Ovary (tissue), 3 donors: ENCODE measurements around the gene ADAMTS13.

Experiments used
- CTCF ChIP-seq, 3 donors: fragments of 450-650 bp in 2 of 3; fragments of 200-600 bp in 1 of 3; IDR thresholded peaks; one replicate each; pipeline versions ENCODE4 v1.5.1 to v1.8.0; 2016 to 2022; ENCODE audit warnings: antibody characterized with exemption in 3 of 3, mild to moderate bottlenecking in 1 of 3
- EP300 ChIP-seq: sonication (generic); formaldehyde crosslinking; IDR thresholded peaks from one replicate; pipeline ENCODE4 v1.6.1; 2017; ENCODE audit warnings: antibody characterized with exemption
- donor health status: DM: no; HTN: no; CAD: no.

DNA sequence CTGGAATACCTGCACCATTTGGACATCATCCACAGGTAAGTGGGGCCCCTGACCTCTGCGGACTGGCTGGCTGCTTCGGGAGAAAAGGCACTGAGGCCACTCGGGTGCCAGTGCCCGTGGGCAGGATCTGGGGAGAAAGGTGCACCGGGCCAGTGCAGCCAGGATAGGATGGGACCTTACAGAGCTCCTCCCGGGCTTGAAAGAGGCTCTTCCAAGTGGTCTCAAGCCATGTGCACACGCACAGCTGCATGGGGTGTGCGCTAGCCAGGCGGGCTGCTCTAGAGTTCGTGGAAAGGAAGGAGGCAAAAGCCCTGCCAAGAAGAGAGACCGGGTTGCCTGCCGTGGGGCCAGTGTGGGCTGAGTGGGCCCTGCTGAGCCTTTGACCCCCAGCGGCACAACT is 32.6 kb upstream of the ADAMTS13 start:
- TF ChIP-seq CTCF (IDR thresholded peaks at IDR 0.05) (no peak), EP300 (no peak)
